Suprapubic skin (tissue), 4 donors: ENCODE measurements around the gene JPH2.

Experiments
- POLR2A ChIP-seq, 2 donors: fragments of 450-650 bp; IDR thresholded peaks; one replicate each; pipeline ENCODE4 v1.6.1; 2017; ENCODE audit warnings: antibody characterized with exemption in 2 of 2, mild to moderate bottlenecking in 2 of 2, moderate library complexity in 2 of 2
- POLR2AphosphoS5 ChIP-seq, 3 donors: sonication (generic); formaldehyde crosslinking; IDR thresholded peaks; one replicate each; pipeline ENCODE4 v1.6.1; 2017; ENCODE audit warnings: antibody characterized with exemption in 3 of 3
- TF ChIP-seq, protein P1 (sequence below), 2 donors: fragments of 200-600 bp in 1 of 2; fragments of 450-650 bp in 1 of 2; sonication (generic) in 1 of 2; IDR thresholded peaks; one replicate each; pipeline ENCODE4 v1.5.1; 2016 to 2019; ENCODE audit warnings: antibody characterized with exemption in 2 of 2, mild to moderate bottlenecking in 1 of 2, moderate library complexity in 1 of 2

DNA sequence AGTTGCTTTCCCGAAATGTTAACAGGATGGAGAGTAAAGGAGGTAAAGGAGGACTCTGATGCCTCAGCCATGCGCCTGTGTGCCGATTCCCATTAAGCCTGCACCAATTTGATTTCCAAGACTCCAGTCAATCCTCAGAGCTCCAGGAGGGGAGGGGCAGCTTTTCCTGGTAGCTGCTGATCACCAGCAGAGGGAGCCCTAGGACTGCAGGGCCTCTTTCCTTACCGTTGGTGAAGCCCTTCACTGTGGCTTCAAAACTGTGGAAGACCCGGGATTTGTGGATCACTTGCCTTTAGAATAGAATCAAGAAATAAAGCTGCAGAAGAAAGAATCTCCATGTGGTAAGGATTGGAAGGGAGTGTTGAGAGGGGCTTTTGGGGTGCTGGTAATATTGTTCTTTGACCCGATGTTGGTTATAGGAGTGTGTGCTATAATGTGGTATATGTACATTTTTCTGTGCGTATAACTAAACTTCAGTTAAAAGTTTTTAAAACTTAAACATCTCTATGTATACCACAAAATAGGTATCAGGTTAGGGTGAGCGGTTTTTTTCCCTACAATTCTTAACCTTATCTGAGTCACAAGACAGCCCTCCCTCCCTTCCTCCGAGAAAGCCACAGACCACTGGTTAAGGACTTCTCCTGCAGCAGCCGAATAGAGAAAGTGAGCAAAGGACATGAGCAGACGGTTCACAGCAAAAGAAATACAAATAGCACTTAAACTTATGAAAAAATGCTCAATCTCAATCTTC, 30.5 kb upstream of the JPH2 start:
- no peak for TF ChIP-seq POLR2A (IDR thresholded peaks at IDR 0.05)
- TF ChIP-seq, protein P1, sequence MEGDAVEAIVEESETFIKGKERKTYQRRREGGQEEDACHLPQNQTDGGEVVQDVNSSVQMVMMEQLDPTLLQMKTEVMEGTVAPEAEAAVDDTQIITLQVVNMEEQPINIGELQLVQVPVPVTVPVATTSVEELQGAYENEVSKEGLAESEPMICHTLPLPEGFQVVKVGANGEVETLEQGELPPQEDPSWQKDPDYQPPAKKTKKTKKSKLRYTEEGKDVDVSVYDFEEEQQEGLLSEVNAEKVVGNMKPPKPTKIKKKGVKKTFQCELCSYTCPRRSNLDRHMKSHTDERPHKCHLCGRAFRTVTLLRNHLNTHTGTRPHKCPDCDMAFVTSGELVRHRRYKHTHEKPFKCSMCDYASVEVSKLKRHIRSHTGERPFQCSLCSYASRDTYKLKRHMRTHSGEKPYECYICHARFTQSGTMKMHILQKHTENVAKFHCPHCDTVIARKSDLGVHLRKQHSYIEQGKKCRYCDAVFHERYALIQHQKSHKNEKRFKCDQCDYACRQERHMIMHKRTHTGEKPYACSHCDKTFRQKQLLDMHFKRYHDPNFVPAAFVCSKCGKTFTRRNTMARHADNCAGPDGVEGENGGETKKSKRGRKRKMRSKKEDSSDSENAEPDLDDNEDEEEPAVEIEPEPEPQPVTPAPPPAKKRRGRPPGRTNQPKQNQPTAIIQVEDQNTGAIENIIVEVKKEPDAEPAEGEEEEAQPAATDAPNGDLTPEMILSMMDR (IDR thresholded peaks at IDR 0.05) = peak; percentile 58 to 82
- no peak for TF ChIP-seq POLR2AphosphoS5 (IDR thresholded peaks at IDR 0.05)
